CD4-positive, alpha-beta T cell treated with Interleukin-6 for 4 hours (primary cell): ENCODE results near the gene PAGE5.

Experiments used
- DNase-seq: peaks from one replicate; pipeline ENCODE4 v3.0.0-alpha.2; 2020; ENCODE audit warnings: mixed read lengths

The PAGE5 gene

GRCh38 chrX:55220119-55220794 lies at the start of gene PAGE5:
Gene PAGE5, plus strand, starts transcription at chrX:55220346. Its CDS starts 1,037 bp downstream, at chrX:55221383.
- no peak for DNase-seq

- DNase-seq, result no peak
Observed at GRCh38 chrX:55187281-55187680, 32.9 kb upstream of the PAGE5 start.

GRCh38 chrX:55196688-55197087 lies 23.5 kb upstream of the PAGE5 start:
- DNase-seq, result no peak

- no peak for DNase-seq
Observed at GRCh38 chrX:55201930-55202579, 18.1 kb upstream of the PAGE5 start.

- DNase-seq, result no peak
Observed at GRCh38 chrX:55206162-55206941, 13.8 kb upstream of the PAGE5 start.

GRCh38 chrX:55210931-55211677 lies 9.0 kb upstream of the PAGE5 start:
- DNase-seq, result no peak

GRCh38 chrX:55213381-55213780 lies 6.8 kb upstream of the PAGE5 start:
- no peak for DNase-seq

- DNase-seq, result no peak
Observed at GRCh38 chrX:55240788-55241340, 20.7 kb downstream of the PAGE5 start.

- DNase-seq, result no peak
Observed at GRCh38 chrX:55253528-55253927, 33.4 kb downstream of the PAGE5 start.

- DNase-seq, result no peak
Observed at GRCh38 chrX:55260806-55261205, 40.7 kb downstream of the PAGE5 start.

GRCh38 chrX:55264816-55265215 lies 44.7 kb downstream of the PAGE5 start, which contains the start of gene PAGE3:
Gene PAGE3, minus strand, starts transcription at chrX:55264916. Its CDS starts 1,013 bp downstream, at chrX:55263903.
- DNase-seq, result no peak
